Nephron (organoid): ENCODE data around the gene CREM.

ENCODE experiments used
- H3K27ac Mint-ChIP-seq, 3 experiments: 2 replicates each; pipeline ENCODE4 v1.8.0; 2020; ENCODE audit warnings: mixed read lengths in 3 of 3, mild to moderate bottlenecking in 2 of 3, moderate library complexity in 1 of 3
- H3K27me3 Mint-ChIP-seq: 2 replicates; pipeline ENCODE4 v1.8.0; 2021; ENCODE audit warnings: low read depth, mild to moderate bottlenecking, moderate library complexity, mixed read lengths
- H3K36me3 Mint-ChIP-seq: 2 replicates; pipeline ENCODE4 v1.8.0; 2020; ENCODE audit warnings: low read depth, mixed read lengths
- H3K4me1 Mint-ChIP-seq: 2 replicates; pipeline ENCODE4 v1.8.0; 2020; ENCODE audit warnings: mixed read lengths
- H3K4me3 Mint-ChIP-seq, 3 experiments: 2 replicates each; pipeline ENCODE4 v1.8.0; 2020; ENCODE audit warnings: mild to moderate bottlenecking in 3 of 3, mixed read lengths in 3 of 3, moderate library complexity in 2 of 3
- H3K9me3 Mint-ChIP-seq: 2 replicates; pipeline ENCODE4 v1.8.0; 2020; ENCODE audit warnings: mixed read lengths
- CTCF ChIP-seq, 3 experiments: fragments of 200-600 bp; sonication (generic); IDR thresholded peaks; one replicate each; pipeline ENCODE4 v1.5.0; 2021; ENCODE audit warnings: antibody characterized with exemption in 3 of 3; ENCODE audit not compliant: unreplicated experiment in 3 of 3

CREM gene

GRCh38 chr10:35188954-35189353 is 62.3 kb downstream of the CREM start:
- Mint-ChIP-seq H3K4me1 (peaks cover 11% of the 10 kb centered on the region), H3K4me3 (no peak overlapping the region), H3K27ac (no peak overlapping the region), H3K9me3 (no peaks in the 10 kb centered on the region), H3K36me3 (peaks cover 15% of the 10 kb centered on the region), H3K27me3 (no peaks in the 10 kb centered on the region)
- TF ChIP-seq CTCF (IDR thresholded peaks at IDR 0.05; ENCODE audit: unreplicated experiment in 3 of 3): no peak

GRCh38 chr10:35191523-35191922 is 64.9 kb downstream of the CREM start:
- peak overlapping the region; percentile 7 to 67 (median 64) for H3K4me3 Mint-ChIP-seq
- TF ChIP-seq CTCF (IDR thresholded peaks at IDR 0.05; ENCODE audit: unreplicated experiment in 3 of 3): no peak
- H3K4me1 Mint-ChIP-seq: peaks cover 28% of the 10 kb centered on the region
- H3K9me3 Mint-ChIP-seq: no peaks in the 10 kb centered on the region
- H3K36me3 Mint-ChIP-seq: peaks cover 15% of the 10 kb centered on the region
- H3K27ac Mint-ChIP-seq: peak overlapping the region; percentile 89 to 99 (median 96)
- no peaks in the 10 kb centered on the region for H3K27me3 Mint-ChIP-seq

GRCh38 chr10:35192645-35193249 is 66.1 kb downstream of the CREM start:
- Mint-ChIP-seq H3K9me3 (no peaks in the 10 kb centered on the region), H3K27me3 (no peaks in the 10 kb centered on the region), H3K36me3 (peaks cover 15% of the 10 kb centered on the region), H3K4me1 (peaks cover 28% of the 10 kb centered on the region), H3K27ac (peak overlapping the region in 2 of 3 experiments; percentile 76 to 99), H3K4me3 (no peak overlapping the region)
- no peak for TF ChIP-seq CTCF (IDR thresholded peaks at IDR 0.05; ENCODE audit: unreplicated experiment in 3 of 3)

- no peak for TF ChIP-seq CTCF (IDR thresholded peaks at IDR 0.05; ENCODE audit: unreplicated experiment in 3 of 3)
- peaks cover 15% of the 10 kb centered on the region for H3K36me3 Mint-ChIP-seq
- peaks cover 28% of the 10 kb centered on the region for H3K4me1 Mint-ChIP-seq
- H3K9me3 Mint-ChIP-seq: no peaks in the 10 kb centered on the region
- no peaks in the 10 kb centered on the region for H3K27me3 Mint-ChIP-seq
- no peak overlapping the region for H3K4me3 Mint-ChIP-seq
- H3K27ac Mint-ChIP-seq: peak overlapping the region in 2 of 3 experiments; percentile 98 to 99
Measured at GRCh38 chr10:35194471-35194870, 67.8 kb downstream of the CREM start.

GRCh38 chr10:35194906-35195305 is 68.3 kb downstream of the CREM start:
- no peak for TF ChIP-seq CTCF (IDR thresholded peaks at IDR 0.05; ENCODE audit: unreplicated experiment in 3 of 3)
- peak overlapping the region; percentile 79 to 90 (median 88) for H3K4me3 Mint-ChIP-seq
- peaks cover 15% of the 10 kb centered on the region for H3K36me3 Mint-ChIP-seq
- no peaks in the 10 kb centered on the region for H3K9me3 Mint-ChIP-seq
- peak overlapping the region; percentile 98 to 100 (median 99) for H3K27ac Mint-ChIP-seq
- H3K4me1 Mint-ChIP-seq: peaks cover 28% of the 10 kb centered on the region
- no peaks in the 10 kb centered on the region for H3K27me3 Mint-ChIP-seq
